HG03060 (cell line): ENCODE data around the gene ANKRD29.

Experiments used
- ATAC-seq: cut with Tn5 transposase; IDR thresholded peaks from one replicate; pipeline ENCODE4 v1.9.1; 2021; ENCODE audit warnings: low read depth, moderate number of reproducible peaks; ENCODE audit not compliant: unreplicated experiment

Gene ANKRD29

GRCh38 chr18:23688528-23688927 lies 25.8 kb upstream of the ANKRD29 start:
- ATAC-seq = no peak

DNA sequence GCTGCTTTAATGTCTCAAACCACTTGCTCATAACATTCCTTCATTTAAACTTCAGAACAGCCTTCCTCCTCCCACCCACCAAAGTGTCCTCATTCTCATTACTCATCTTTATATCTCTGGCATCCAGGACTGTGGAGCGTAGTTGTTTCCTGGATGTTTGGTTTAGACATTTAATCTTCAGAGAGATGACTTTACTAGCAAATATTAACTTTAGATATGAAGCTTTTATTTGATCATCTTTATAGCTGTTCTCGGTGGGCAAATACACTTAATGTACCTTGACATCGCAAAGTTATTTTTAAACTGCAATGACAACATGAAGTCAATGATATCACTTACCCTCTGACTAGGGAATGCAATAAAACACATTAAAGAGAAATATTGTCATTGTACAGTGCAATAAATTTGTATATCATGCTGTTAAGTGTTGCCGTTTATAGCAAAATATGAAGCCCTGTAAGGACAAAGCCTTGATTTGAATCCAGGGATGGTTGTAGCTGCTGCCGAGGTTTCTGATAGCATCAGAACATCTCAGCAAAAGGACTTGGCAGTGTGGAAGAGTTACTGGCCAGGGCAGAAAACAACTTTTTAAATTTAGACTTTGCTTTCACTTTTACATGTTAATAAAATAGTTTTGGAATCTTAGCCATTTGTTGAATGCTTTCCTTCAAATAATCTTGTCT lies 21.9 kb upstream of the ANKRD29 start:
- ATAC-seq = no peak

GRCh38 chr18:23683671-23684070 lies 21.0 kb upstream of the ANKRD29 start:
- ATAC-seq = no peak

DNA sequence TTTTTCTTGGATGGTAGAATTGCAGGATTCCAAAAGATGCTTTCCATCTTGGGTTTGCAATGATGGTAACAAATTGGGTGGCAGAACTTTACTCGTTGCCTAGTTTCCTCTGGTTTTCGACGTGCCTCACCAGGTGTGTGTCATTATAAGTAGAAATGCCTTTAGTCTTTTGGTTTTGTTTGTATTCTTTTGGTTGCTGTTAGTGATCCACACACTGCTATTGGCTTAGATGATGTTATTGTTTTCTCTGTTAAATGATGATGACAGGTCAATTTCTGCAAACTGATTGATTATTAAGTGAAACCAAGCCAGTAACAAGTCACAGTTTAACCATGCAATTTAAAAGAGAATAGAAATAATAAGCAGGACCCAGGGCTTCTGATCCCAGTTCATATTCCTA lies 20.4 kb upstream of the ANKRD29 start:
- no peak for ATAC-seq

DNA sequence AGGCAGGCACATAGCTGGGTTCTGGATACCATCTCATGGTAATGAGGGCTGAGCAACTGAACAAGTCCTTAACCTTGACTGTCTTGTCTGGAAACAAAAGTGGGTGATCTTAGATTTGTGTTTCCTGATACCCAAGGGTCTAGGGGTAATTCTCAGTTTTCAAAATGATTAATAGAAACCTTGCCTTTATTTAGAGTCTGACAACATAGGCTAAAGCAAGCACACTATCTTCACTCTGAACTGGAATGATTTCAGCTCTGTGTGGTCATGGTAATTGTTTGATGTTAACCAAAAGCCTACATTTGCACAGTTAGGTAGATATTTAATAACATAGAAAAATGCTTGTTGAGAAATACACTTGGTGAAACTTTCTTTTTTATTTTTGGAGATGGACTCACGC lies 19.8 kb upstream of the ANKRD29 start:
- ATAC-seq = no peak

DNA sequence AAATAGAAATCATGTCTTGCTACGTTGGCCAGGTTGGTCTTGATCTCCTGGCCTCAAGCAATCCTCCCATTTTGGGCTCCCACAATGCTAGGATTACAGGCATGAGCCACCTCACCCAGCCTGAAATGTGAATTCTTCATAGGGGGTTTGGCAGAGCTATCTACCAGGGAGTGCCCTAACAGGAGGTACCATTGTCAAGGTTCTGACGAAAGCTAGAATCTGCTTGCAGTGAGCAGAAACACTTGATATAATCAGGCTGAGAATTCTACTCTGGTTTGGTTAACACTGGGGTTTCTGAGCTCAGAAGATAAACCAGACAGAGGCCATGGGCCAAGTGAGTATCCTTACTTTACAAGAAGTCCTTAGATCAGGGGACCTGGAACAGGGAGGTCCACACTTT lies 19.3 kb upstream of the ANKRD29 start:
- no peak for ATAC-seq

DNA sequence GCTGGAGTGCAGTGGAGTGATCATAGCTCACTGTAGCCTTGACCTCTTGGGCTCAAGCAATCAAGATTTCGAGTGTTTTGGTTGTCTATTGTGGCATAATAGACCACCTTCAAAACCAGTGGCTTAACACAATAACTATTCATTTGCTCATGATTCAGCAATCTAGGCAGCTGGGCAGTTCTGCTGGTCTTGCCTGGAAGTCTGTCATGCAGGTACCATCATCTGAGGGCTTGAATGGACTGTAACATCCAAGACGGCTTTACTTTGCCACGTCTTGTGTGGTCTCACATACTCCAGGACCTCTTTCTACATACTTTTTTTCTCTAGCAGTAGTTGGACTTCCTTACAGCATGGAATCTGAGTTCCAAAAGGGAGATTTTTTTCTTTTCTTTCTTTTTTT lies 13.2 kb upstream of the ANKRD29 start:
- ATAC-seq = no peak

DNA sequence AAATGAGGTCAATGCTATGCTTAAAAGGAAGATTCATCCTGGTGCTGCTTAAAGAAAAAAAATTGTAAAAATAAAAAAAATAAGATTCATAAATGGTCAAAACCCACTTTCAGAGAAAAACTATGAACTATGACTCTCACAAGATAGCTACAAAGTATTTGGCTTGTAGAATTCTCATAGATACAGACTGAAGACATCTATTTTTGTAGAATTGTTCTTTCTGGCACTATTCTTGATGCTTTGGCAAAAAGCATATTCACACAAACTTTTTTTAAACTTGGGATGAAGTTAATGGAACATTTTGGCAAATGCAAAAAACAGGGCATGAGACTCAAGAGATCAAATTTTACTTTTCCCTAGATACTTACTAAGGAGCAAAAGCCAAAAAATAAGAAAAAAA lies 12.5 kb upstream of the ANKRD29 start:
- no peak for ATAC-seq

GRCh38 chr18:23673725-23674124 lies 11.0 kb upstream of the ANKRD29 start:
- ATAC-seq = no peak

DNA sequence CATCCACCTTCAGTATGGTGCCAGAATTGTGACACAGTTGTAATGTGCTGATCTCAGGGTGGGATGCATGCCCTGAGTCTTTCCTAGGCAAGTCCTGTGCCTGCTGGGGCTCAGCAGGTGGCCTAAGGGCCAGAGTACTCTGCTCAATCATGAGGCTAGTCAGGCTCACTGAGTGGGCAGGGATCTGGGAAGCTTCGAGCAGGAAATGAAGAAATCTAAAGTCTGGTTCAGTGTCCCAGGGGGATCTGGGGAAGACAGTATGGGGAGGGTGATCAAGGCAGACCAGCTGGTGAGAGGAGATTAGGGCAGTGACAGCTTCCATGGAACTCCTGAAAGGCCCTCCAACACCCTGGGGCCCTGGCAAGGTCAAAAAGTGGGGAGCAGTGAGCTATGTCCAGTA lies 8.9 kb upstream of the ANKRD29 start:
- no peak for ATAC-seq

DNA sequence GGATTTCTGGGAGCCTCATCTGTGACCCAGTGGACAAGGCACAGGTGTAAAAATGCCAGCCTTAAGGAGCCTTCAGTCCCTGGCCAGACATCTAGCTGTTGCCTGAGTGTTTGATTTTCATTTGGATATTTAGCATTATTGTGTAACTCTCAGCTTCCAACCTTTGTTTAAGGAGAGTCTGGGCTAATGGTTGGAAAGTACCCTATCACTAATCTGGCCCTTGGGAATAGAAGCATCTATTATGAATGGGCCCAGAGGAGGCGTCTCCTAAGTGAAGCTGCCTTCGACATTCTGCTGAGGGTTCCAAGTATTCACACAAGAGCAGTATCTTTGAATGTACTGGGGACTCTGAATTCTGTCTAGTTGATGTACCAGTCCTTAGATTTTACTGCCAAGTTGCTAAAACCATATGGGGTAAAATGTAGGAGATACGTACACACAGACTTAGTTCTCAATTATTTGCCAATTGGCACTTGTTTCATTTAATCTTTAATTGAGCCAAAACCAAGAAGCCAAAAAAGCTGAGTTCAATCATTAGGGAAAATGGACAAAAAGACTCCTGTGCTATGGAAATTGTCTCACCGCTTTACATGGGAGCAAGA lies 7.2 kb upstream of the ANKRD29 start:
- no peak for ATAC-seq

DNA sequence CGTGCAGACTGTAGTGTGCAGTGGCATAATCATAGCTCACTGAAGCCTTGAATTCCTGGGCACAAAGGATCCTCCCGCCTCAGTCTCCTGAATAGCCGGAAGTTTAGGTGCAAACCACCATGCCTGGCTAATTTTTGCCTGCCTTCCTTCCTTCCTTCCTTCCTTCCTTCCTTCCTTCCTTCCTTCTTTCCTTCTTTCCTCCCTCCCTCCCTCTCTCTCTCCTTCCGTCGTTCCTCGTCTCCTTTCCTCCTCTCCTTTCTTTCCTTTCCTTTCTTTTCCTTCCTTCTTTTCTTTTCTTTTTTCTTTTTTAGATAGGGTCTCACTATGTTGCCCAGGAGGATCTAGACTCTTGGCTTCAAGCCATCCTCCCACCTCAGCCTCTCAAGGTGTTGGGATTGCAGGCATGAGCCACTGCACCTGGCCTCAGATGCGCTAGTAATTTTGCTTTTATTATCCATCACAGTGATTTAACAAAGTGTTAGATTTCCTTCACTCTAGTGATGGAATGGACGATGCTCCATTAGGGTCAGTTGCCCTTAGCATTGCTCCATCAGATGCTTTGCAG lies 6.6 kb upstream of the ANKRD29 start:
- ATAC-seq = no peak

- no peak for ATAC-seq
Measured at GRCh38 chr18:23668731-23669130, 6.0 kb upstream of the ANKRD29 start.

GRCh38 chr18:23667114-23667513 lies 4.4 kb upstream of the ANKRD29 start:
- no peak for ATAC-seq

DNA sequence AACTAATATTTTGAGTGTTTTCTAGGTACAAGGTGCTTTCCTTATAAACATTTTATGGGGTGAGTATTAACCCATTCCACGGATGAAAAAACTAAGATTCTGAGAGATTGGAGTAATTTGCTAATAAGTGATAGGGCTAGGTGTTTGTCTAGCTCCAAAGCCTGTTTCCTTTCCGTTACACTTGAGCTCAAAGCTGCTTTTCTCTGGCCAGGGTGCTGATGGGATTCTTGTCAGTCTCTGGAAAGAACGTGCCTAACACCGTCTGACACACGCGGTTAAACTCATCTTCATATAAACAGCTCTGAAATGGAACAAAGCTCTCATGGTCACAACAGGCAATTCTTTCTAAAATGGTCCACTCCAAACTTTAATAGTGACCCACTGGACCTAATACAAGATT lies 2.0 kb upstream of the ANKRD29 start:
- no peak for ATAC-seq

DNA sequence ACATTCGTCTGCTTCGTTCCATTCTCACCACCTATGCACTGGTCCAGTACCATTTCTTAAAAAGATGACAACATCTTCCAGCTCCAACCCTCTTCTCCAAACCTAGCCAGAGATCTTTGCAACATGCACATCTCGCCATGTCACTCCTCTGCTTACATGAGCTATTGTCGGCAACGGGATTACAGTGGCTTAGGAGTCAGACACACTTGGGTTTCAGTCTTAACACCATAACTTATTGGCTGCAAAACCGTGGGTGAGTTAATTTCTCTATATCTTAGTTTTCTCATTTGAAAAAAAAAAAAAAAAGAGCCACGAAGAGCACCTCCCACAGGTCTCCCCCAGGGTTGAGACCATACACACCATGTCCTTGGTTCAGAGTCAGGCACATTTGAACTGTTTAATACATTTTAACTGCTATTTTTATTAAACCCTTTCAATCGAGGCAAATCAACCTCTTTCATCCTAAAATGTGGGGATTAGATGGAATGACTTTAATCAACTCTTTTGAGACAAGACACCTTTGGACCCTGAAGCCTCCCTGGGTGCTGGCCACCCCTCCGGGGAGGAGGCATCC lies 889 bp downstream of the ANKRD29 start:
- no peak for ATAC-seq

- no peak for ATAC-seq
Measured at GRCh38 chr18:23658285-23658684, 4.4 kb downstream of the ANKRD29 start.

DNA sequence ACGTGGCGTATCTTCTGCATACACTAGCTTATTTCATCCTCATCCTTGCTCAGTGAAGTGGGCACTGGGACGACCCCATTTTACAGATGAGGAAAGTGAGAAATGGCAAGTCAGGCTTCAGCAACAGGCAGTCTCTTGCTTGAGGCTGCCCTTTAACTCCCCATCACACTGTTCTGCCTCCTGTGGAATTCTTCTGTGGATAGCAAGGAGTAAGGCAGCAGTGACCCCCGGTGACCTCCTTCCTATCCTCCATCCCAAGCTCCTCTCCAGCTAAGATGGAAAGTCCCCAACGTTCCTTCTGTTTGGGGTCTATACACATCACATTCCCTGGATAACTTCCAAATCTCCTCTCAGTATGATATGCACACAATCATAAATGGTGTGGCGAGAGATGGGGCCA lies 10.5 kb downstream of the ANKRD29 start:
- no peak for ATAC-seq

GRCh38 chr18:23650968-23651927 lies 11.5 kb downstream of the ANKRD29 start:
- ATAC-seq = no peak

DNA sequence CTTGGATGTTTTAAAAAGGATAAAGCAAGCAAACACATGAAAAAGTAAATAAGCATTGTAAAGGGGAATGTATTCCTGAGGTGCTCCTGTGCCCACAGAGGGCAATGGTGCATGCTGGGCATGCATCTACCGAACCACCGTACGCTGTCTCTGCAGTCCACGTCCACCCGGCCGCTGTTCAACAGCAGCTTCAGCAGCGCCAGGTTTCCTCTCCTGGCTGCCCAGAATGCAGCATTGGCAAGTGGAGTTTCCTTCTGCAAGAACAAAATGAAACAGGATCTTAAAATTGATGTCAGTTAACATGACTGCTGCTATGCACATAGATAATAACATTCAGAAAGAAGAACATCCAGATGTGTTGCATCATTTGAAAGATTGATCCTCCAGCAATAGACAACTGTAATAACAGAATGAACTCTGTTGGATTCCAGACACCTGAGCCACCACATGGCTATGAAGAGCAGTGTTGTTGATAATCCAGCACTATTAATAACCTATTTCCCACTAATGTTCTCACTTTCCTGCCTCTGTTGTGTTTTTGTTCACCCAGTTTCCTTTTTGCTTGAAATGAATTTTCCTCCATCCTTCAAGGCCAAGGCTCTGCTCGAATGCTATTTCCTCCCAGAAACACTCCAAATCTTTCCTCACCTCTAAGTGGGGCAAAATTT lies 13.6 kb downstream of the ANKRD29 start:
- no peak for ATAC-seq
